Neural cell (in vitro differentiated cells): Measurements from ENCODE around the gene MRTFA.

Experiments
- CTCF ChIP-seq: fragments of 450-650 bp; IDR thresholded peaks from 2 replicates; pipeline ENCODE4 v1.5.1; 2014; ENCODE audit warnings: antibody characterized with exemption, mild to moderate bottlenecking, moderate library complexity; ENCODE audit not compliant: poor library complexity, severe bottlenecking
- EP300 ChIP-seq: fragments of 450-650 bp; conservative IDR thresholded peaks from 2 replicates; pipeline ENCODE4 v1.6.1; 2014; ENCODE audit warnings: antibody characterized with exemption, mild to moderate bottlenecking, moderate library complexity; ENCODE audit not compliant: poor library complexity, severe bottlenecking
- EZH2 ChIP-seq: fragments of 200-600, 300-800 bp; shearing (Covaris generic), sonication (generic); IDR thresholded peaks from 2 replicates; pipeline ENCODE4 v1.6.1; 2014; ENCODE audit warnings: antibody characterized with exemption, low read length, borderline replicate concordance, mild to moderate bottlenecking; ENCODE audit not compliant: insufficient read depth, poor library complexity, severe bottlenecking
- MXI1 ChIP-seq: fragments of 450-650 bp; conservative IDR thresholded peaks from 2 replicates; pipeline ENCODE4 v1.6.1; 2014; ENCODE audit warnings: antibody characterized with exemption, mild to moderate bottlenecking; ENCODE audit not compliant: poor library complexity, severe bottlenecking
- POLR2AphosphoS5 ChIP-seq: IDR thresholded peaks from 2 replicates; pipeline ENCODE4 v1.6.1; 2012
- RAD21 ChIP-seq: fragments of 450-650 bp; conservative IDR thresholded peaks from 2 replicates; pipeline ENCODE4 v1.6.1; 2014; ENCODE audit warnings: antibody characterized with exemption, mild to moderate bottlenecking, moderate library complexity
- TAF1 ChIP-seq: IDR thresholded peaks from 2 replicates; pipeline ENCODE4 v1.6.1; 2012; ENCODE audit warnings: low read depth

GRCh38 chr22:40654522-40655167 lies 18.1 kb upstream of the MRTFA start:
- TF ChIP-seq CTCF = peak; percentile 68
- no peak for TF ChIP-seq EZH2
- TF ChIP-seq POLR2AphosphoS5 = no peak
- peak; percentile 73 for TF ChIP-seq RAD21
- TF ChIP-seq TAF1 = no peak
- no peak for TF ChIP-seq EP300
- TF ChIP-seq MXI1 = no peak
